WI38 (cell line): ENCODE data around the gene DVL2.
"Not testable (repeated sequence)": the region's sequence is repeated elsewhere in the genome, so short reads cannot be mapped to it uniquely, and the experiment has no call there.

ENCODE experiments used
- H3K4me3 ChIP-seq: 2 replicates; pipeline ENCODE4 v1.5.1; 2011; ENCODE audit warnings: low read depth, mild to moderate bottlenecking, control low read depth, low read length
- TF ChIP-seq, protein P1 (sequence below): IDR thresholded peaks from 2 replicates; pipeline ENCODE4 v1.5.1; 2012; ENCODE audit warnings: low read depth, mild to moderate bottlenecking, control low read depth, low read length

Gene DVL2

GRCh38 chr17:7246779-7247178, 12.5 kb upstream of the DVL2 start:
- H3K4me3 ChIP-seq: no peak overlapping the region
- TF ChIP-seq, protein P1, sequence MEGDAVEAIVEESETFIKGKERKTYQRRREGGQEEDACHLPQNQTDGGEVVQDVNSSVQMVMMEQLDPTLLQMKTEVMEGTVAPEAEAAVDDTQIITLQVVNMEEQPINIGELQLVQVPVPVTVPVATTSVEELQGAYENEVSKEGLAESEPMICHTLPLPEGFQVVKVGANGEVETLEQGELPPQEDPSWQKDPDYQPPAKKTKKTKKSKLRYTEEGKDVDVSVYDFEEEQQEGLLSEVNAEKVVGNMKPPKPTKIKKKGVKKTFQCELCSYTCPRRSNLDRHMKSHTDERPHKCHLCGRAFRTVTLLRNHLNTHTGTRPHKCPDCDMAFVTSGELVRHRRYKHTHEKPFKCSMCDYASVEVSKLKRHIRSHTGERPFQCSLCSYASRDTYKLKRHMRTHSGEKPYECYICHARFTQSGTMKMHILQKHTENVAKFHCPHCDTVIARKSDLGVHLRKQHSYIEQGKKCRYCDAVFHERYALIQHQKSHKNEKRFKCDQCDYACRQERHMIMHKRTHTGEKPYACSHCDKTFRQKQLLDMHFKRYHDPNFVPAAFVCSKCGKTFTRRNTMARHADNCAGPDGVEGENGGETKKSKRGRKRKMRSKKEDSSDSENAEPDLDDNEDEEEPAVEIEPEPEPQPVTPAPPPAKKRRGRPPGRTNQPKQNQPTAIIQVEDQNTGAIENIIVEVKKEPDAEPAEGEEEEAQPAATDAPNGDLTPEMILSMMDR: no peak

DNA sequence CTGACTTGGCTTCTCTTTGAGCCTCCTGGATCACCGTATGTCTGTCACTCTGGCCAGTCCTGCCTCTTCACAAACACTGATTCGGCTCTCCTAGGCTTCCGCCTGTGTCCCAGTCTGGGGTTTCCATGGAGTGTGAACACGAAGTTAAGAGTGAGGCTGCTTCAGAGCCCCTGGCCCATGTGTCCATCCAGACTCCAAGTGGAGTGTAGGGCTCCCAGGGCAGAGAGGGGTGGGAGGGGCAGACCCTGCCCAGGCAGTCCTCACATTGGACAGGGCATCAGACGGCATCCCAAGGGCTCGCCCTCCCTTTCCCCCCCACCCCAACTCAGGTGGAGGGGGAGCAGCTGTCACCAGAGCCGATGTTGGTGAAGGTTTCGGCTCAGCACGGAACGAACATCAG, 9.5 kb upstream of the DVL2 start:
- H3K4me3 ChIP-seq: not testable (repeated sequence)

- H3K4me3 ChIP-seq: peak overlapping the region; percentile 92
- TF ChIP-seq, protein P1: no peak
Measured at GRCh38 chr17:7243453-7243729, 9.1 kb upstream of the DVL2 start.

GRCh38 chr17:7242717-7243452, 8.6 kb upstream of the DVL2 start:
- peak overlapping the region; percentile 92 for H3K4me3 ChIP-seq
- TF ChIP-seq, protein P1: no peak

- peak within 1 kb of the TSS; percentile 92 for H3K4me3 ChIP-seq
- TF ChIP-seq, protein P1: no peak
Measured at GRCh38 chr17:7241783-7242716, 7.7 kb upstream of the DVL2 start, which contains the start of gene GABARAP. GABARAP (minus strand) TSS chr17:7242449; CDS start chr17:7242330, 119 bp downstream.

DNA sequence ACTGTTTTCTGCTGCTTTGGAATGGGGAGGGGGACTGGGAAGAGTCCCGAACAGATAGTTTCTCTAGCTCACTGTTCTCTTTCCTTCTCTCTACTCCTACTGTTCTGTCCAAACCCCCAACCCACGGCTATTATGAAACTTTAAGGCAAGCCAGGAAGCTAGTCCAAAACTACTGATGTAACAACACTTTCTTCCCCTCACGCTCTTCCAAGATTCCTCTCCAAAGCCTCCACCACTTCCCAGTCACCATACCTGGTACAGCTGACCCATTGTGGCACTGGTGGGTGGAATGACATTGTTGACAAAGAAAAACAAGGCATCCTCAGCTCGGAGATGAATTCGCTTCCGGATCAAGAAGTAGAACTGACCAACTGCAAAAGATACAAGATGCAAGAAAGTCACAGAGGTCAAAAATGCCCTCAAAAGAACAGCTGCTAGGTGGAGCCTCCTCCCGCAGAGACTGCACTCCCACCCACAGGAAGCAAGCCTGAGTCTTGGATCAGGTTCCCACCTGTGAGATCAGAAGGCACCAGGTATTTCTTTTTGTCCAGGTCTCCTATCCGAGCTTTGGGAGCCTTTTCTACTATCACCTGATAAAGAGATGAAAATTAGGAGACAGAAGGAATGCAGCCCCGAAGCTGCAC, 6.9 kb upstream of the DVL2 start:
- TF ChIP-seq, protein P1: no peak
- H3K4me3 ChIP-seq: peak overlapping the region; percentile 92

DNA sequence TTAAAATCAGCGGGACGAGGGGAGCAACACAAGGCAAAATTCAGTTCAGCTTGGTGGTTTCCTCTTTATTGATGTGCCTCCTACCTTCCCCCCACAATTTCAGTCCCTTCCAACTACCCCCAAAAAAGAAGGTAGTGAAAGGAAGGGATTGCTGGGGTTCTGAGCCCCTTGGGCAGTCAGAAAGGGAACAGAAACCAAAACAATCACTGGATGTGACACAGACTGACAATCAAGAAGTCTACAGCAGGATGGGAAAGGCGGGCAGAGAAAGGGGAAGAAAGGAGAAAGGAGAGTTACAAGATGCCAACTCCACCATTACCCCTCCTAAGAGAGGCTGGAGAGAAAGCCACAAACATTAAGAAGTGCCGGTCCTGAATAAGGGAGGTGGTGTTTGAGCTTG, 6.1 kb upstream of the DVL2 start:
- TF ChIP-seq, protein P1: no peak
- peak overlapping the region; percentile 92 for H3K4me3 ChIP-seq
